ENCODE measurements around the gene IL6R. TPM values are rescaled to one million over a fixed set of nuclear protein-coding genes. Genes with fewer than 3 reads are reported as not detected.

IL6R gene
- total and polyA plus RNA-seq, 2 of the 4 experiments (the other 2 are of a cell fraction) = 5.3 to 9.5 TPM

DNA sequence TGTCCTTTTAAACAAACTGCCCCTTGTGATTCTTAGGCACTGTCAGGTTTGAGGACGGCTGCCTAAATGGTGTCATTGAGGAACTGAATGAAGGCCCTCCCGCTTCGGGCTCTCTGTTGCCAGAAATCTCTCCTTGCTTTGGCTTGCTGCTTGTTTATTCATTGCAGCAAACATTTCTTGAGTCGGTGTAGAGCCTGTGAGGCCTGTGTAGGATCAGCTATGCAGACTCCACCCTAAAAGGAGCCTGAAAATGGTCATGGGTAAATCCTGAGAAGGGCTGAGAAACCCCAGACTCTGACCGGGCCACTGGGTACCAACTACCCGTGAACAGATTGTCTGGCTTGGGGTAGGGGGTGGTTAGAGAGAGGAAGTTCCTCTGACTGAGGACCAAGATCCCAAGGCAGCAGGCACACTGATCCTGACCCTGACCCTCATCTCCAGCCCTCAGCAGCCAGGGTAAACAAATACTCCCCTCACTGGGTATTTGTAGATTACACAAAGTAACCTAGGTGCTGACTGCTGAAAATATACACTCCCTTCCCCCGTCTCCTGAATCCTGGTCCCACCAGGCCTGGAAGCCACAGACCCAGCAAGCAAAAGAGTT lies 3.1 kb downstream of the IL6R start:
- peak overlapping the region; percentile 53 for H4K5ac ChIP-seq (ENCODE audit: low read depth, low read length)
- H3K9me3 ChIP-seq (ENCODE audit: control insufficient read depth, insufficient read depth, low read length) = no peaks in the 10 kb centered on the region
- H4K8ac ChIP-seq (ENCODE audit: low read depth in 2 of 2, low read length in 2 of 2) = peak overlapping the region; percentile 59 to 86; a peak in 3 of 4 replicates
- H3K27ac ChIP-seq (ENCODE audit: insufficient read depth, low read length) = peak overlapping the region; percentile 79; the same call in 1 of the 2 replicates
- no peak for TF ChIP-seq RFX5 (IDR thresholded peaks at IDR 0.05; ENCODE audit: low read depth, low read length)
- TF ChIP-seq RCOR1 (IDR thresholded peaks at IDR 0.05; ENCODE audit: insufficient replicate concordance, low read length) = no peak
- no peak for TF ChIP-seq FOS (IDR thresholded peaks at IDR 0.05; ENCODE audit: low read depth, low read length)
- ChIA-PET POLR2A (ENCODE audit: unreplicated experiment) (no interaction called here), CTCF (interaction anchor here (0.6 to 1.2 kb wide), 2 partner anchors 25 to 73 kb away, joined by 3 to 5 read pairs; no protein-coding TSS in a partner anchor)
- peaks cover 9 to 10% of the 10 kb centered on the region in 2 experiments; a peak in 2 of 4 replicates for H3K79me1 ChIP-seq (ENCODE audit: low read depth in 1 of 2, low read length in 2 of 2)
- H2BK5ac ChIP-seq (ENCODE audit: low read depth, low read length, poor library complexity, severe bottlenecking) = no peak overlapping the region
- peak overlapping the region; percentile 77 for H3K4me2 ChIP-seq (ENCODE audit: low read depth, low read length)
- peak overlapping the region; percentile 66 for H2BK15ac ChIP-seq (ENCODE audit: low read depth, low read length)
- peak overlapping the region; percentile 84 for H3K4ac ChIP-seq (ENCODE audit: low read depth, low read length)
- H3K36me3 ChIP-seq (ENCODE audit: control insufficient read depth, insufficient read depth, low read length) = no peaks in the 10 kb centered on the region; the same call in 1 of the 2 replicates
- H3K9me1 ChIP-seq (ENCODE audit: insufficient read depth, low read length) = peaks cover 3% of the 10 kb centered on the region; the same call in 1 of the 2 replicates
- H2AK5ac ChIP-seq (ENCODE audit: low read depth, low read length) = peak overlapping the region; percentile 58
- H2BK20ac ChIP-seq (ENCODE audit: low read depth, low read length) = peak overlapping the region; percentile 79
- H3K4me3 ChIP-seq (ENCODE audit: insufficient read depth, low read depth, low read length) = no peak overlapping the region
- H3K18ac ChIP-seq (ENCODE audit: low read depth, low read length) = peak overlapping the region; percentile 63
- H3K4me1 ChIP-seq (ENCODE audit: control insufficient read depth, insufficient read depth, low read length) = peaks cover 21% of the 10 kb centered on the region
- H4K91ac ChIP-seq (ENCODE audit: insufficient read depth, low read depth, low read length) = peak overlapping the region; percentile 79
- dilution Hi-C loops (cut with HindIII; ENCODE audit: low sequenced_read_pairs, unreplicated experiment) = no loop called here
- H3K14ac ChIP-seq (replicated peaks; ENCODE audit: low read depth, low read length) = peak overlapping the region; percentile 86
- H3K23ac ChIP-seq (ENCODE audit: low read depth, low read length) = no peak overlapping the region; the same call in 1 of the 2 replicates
- 74% methylated on average over 3 of the region's 7 CpGs; no CpG with 5 or more reads in 1 of the 2 experiments for WGBS, 2 experiments (ENCODE audit: extremely low coverage in 2 of 2, insufficient read length in 1 of 2)
- peak overlapping the region; percentile 63 for H2BK120ac ChIP-seq (ENCODE audit: low read depth, low read length)
- intact Hi-C loops (cut with micrococcal nuclease) = loop anchor here (1.0 to 5.0 kb wide), 4 partner anchors 23 to 736 kb away; partner anchors contain the start of gene ILF2
- H2AFZ ChIP-seq (replicated peaks; ENCODE audit: low read length, poor library complexity) = peak overlapping the region; percentile 71
- no TSS peak for BruUV-seq (replicated peaks)
- H4K20me1 ChIP-seq (ENCODE audit: insufficient read depth, low read length) = 0 out of 2 replicates have a peak, but pooled peaks cover 4% of the 10 kb centered on the region
- peaks cover 11% of the 10 kb centered on the region for H3K27me3 ChIP-seq (ENCODE audit: control insufficient read depth, insufficient read depth, low read length)
- ATAC-seq (ENCODE audit: low read depth) = peak; percentile 18; the same call in 1 of the 2 replicates
- no peak for DNase-seq
- H2AK9ac ChIP-seq (replicated peaks; ENCODE audit: low read depth, low read length, poor library complexity) = peak overlapping the region; percentile 70
- in situ Hi-C loops (cut with MboI; ENCODE audit: low sequenced_read_pairs) = no loop called here
- H3K56ac ChIP-seq (ENCODE audit: extremely low read depth, insufficient read depth, low read length) = peak overlapping the region; percentile 35; the same call in 1 of the 2 replicates
- peak overlapping the region; percentile 55; the same call in 1 of the 2 replicates for H3K9ac ChIP-seq (ENCODE audit: low read depth, low read length)

All from IMR-90 (cell line).